ENCODE measurements around the gene SLC24A4.
A peak's percentile ranks its signal among the peaks of the same experiment; 100 is the strongest.

Gene SLC24A4

DNA sequence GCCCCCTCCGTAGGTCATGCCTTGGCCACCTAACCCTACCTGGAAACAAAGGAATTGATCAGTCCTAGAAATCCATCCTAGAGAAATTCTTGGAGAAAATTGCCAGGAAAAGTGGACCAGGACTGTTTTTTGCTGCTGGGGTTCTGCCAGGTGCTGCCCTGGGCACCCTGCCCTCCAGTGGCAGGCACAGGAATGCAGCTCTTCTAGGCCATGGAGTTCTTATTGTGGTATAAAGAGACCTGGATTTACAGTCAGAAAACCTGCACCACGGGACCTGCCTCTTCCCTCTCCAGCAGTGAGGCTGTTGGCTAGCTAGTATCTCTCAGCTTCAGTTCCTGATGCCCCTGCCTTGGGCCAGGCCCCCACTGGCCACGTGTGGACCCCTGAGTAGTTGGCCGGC lies 59.7 kb downstream of the SLC24A4 start:
- Histone ChIP-seq H2BK15ac (ENCODE audit: low read length) (no peak overlapping the region), H3K18ac (ENCODE audit: low read length) (no peak overlapping the region), H4K91ac (ENCODE audit: low read depth, low read length, poor library complexity) (no peak overlapping the region), H3K4me3 (ENCODE audit: low read length in 2 of 2) (no peak overlapping the region), H3K4ac (ENCODE audit: low read length) (no peak overlapping the region), H2AK5ac (ENCODE audit: low read depth, low read length) (peak overlapping the region; percentile 30), H3K79me1 (ENCODE audit: low read depth, low read length) (no peaks in the 10 kb centered on the region), H2AFZ (ENCODE audit: low read length) (no peak overlapping the region), H3K23ac (ENCODE audit: low read depth, low read length, poor library complexity) (no peak overlapping the region), H3K27me3 (ENCODE audit: control insufficient read depth in 3 of 3, insufficient read depth in 3 of 3, low read depth in 1 of 3, low read length in 3 of 3) (peaks cover 0 to 2% (median 0%) of the 10 kb centered on the region in 3 experiments), H3K9me3 (replicated peaks in 1 of 2; ENCODE audit: control insufficient read depth in 2 of 2, insufficient read depth in 1 of 2, low read depth in 1 of 2, low read length in 2 of 2) (no peaks in the 10 kb centered on the region), H3K14ac (ENCODE audit: low read length) (no peak overlapping the region), H3K27ac (replicated peaks; ENCODE audit: low read length) (no peak overlapping the region), H3K36me3 (replicated peaks in 1 of 2; ENCODE audit: control insufficient read depth in 2 of 2, insufficient read depth in 2 of 2, low read length in 2 of 2) (no peaks in the 10 kb centered on the region), H3K4me2 (ENCODE audit: insufficient read depth, low read length, poor library complexity, severe bottlenecking) (no peak overlapping the region), H2BK120ac (ENCODE audit: low read depth, low read length) (no peak overlapping the region), H3K9ac (ENCODE audit: low read depth, low read length, poor library complexity) (no peak overlapping the region), H4K8ac (ENCODE audit: low read depth, low read length) (no peak overlapping the region), H2BK5ac (ENCODE audit: low read length) (no peak overlapping the region), H3K4me1 (ENCODE audit: control insufficient read depth in 2 of 2, insufficient read depth in 1 of 2, low read depth in 1 of 2, low read length in 2 of 2) (no peaks in the 10 kb centered on the region), H2BK12ac (ENCODE audit: low read length) (no peak overlapping the region)
- WGBS, 2 donors (ENCODE audit: extremely low coverage in 2 of 2, insufficient read length in 2 of 2, insufficient replicate concordance in 1 of 2) = no CpG with 5 or more reads among the region's 4 CpGs
- DNase-seq (ENCODE audit: low spot score) = no peak

DNA sequence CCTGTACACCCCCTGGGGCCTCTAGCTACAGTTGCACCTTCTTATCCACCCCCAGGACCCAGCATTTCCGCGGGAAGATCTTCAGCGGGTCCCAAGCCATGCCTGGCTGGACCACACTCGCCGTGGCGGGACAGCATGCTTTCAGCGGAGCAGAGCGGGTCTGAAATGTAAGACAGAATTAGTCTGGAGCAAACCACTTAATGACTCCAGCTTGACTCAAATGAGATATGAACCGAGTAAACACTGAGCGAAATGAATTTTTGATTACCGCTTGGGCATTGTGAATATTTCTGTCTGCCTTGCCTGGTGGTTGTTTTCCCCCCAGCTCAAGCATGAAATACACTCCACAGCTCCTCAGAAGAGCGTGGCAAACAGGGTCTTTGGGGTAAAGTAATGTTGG lies 60.8 kb downstream of the SLC24A4 start:
- no peaks in the 10 kb centered on the region for H3K79me1 ChIP-seq (ENCODE audit: low read depth, low read length)
- no peak overlapping the region for H2BK5ac ChIP-seq (ENCODE audit: low read length)
- no peak overlapping the region for H3K4me2 ChIP-seq (ENCODE audit: insufficient read depth, low read length, poor library complexity, severe bottlenecking)
- H2AK5ac ChIP-seq (ENCODE audit: low read depth, low read length) = no peak overlapping the region
- no peaks in the 10 kb centered on the region for H3K4me1 ChIP-seq (ENCODE audit: control insufficient read depth in 2 of 2, insufficient read depth in 1 of 2, low read depth in 1 of 2, low read length in 2 of 2)
- no peak overlapping the region for H4K8ac ChIP-seq (ENCODE audit: low read depth, low read length)
- H3K4ac ChIP-seq (ENCODE audit: low read length) = no peak overlapping the region
- H3K23ac ChIP-seq (ENCODE audit: low read depth, low read length, poor library complexity) = no peak overlapping the region
- peaks cover 0 to 2% (median 0%) of the 10 kb centered on the region in 3 experiments for H3K27me3 ChIP-seq (ENCODE audit: control insufficient read depth in 3 of 3, insufficient read depth in 3 of 3, low read depth in 1 of 3, low read length in 3 of 3)
- H3K18ac ChIP-seq (ENCODE audit: low read length) = no peak overlapping the region
- H3K9ac ChIP-seq (ENCODE audit: low read depth, low read length, poor library complexity) = peak overlapping the region; percentile 9
- H3K27ac ChIP-seq (replicated peaks; ENCODE audit: low read length) = no peak overlapping the region
- H3K36me3 ChIP-seq (replicated peaks in 1 of 2; ENCODE audit: control insufficient read depth in 2 of 2, insufficient read depth in 2 of 2, low read length in 2 of 2) = no peaks in the 10 kb centered on the region
- H3K4me3 ChIP-seq (ENCODE audit: low read length in 2 of 2) = no peak overlapping the region
- no peak for DNase-seq (ENCODE audit: low spot score)
- no peaks in the 10 kb centered on the region for H3K9me3 ChIP-seq (replicated peaks in 1 of 2; ENCODE audit: control insufficient read depth in 2 of 2, insufficient read depth in 1 of 2, low read depth in 1 of 2, low read length in 2 of 2)
- no peak overlapping the region for H2BK120ac ChIP-seq (ENCODE audit: low read depth, low read length)
- H2BK12ac ChIP-seq (ENCODE audit: low read length) = no peak overlapping the region
- H2BK15ac ChIP-seq (ENCODE audit: low read length) = no peak overlapping the region
- WGBS, 2 donors (ENCODE audit: extremely low coverage in 2 of 2, insufficient read length in 2 of 2, insufficient replicate concordance in 1 of 2) = no CpG with 5 or more reads among the region's 12 CpGs
- no peak overlapping the region for H2AFZ ChIP-seq (ENCODE audit: low read length)
- no peak overlapping the region for H3K14ac ChIP-seq (ENCODE audit: low read length)
- H4K91ac ChIP-seq (ENCODE audit: low read depth, low read length, poor library complexity) = no peak overlapping the region

DNA sequence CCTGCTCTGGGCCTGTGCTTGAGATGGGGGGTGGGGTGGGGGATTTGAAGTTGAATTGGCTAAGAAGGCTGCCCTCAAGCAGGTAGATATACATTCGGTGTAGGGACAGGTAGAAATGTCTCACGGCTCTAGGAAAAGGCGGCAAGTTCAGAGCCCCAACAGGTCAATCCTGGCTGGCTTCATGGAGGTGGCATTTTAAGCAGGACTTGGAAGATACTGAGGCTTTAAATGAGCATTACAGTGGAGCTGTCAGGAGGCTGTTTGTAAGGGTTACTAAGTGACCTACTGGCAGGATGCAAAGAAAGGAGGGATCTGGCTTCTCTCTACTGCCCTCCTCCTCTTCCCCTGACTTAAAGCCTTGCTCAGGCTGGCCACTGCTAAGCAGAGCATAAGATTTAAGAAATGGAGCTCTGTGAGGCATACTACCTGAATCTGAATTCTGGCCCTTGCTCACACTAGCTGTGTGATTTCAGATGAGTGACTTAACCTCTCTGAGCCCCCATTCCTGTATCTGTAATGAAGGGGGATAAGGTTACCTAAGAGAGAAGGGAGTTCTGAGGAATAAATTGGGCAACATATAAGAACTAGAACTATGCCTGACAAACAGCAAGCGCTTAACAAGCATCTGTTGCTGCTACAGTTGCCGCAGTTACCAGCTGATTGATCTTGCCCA lies 61.6 kb downstream of the SLC24A4 start:
- no peak overlapping the region for H4K91ac ChIP-seq (ENCODE audit: low read depth, low read length, poor library complexity)
- no peaks in the 10 kb centered on the region for H3K4me1 ChIP-seq (ENCODE audit: control insufficient read depth in 2 of 2, insufficient read depth in 1 of 2, low read depth in 1 of 2, low read length in 2 of 2)
- no peak overlapping the region for H3K4me3 ChIP-seq (ENCODE audit: low read length in 2 of 2)
- no peak for DNase-seq (ENCODE audit: low spot score)
- no peak overlapping the region for H3K23ac ChIP-seq (ENCODE audit: low read depth, low read length, poor library complexity)
- peaks cover 0 to 2% (median 0%) of the 10 kb centered on the region in 3 experiments for H3K27me3 ChIP-seq (ENCODE audit: control insufficient read depth in 3 of 3, insufficient read depth in 3 of 3, low read depth in 1 of 3, low read length in 3 of 3)
- no peak overlapping the region for H3K27ac ChIP-seq (replicated peaks; ENCODE audit: low read length)
- H3K36me3 ChIP-seq (replicated peaks in 1 of 2; ENCODE audit: control insufficient read depth in 2 of 2, insufficient read depth in 2 of 2, low read length in 2 of 2) = no peaks in the 10 kb centered on the region
- no peak overlapping the region for H3K9ac ChIP-seq (ENCODE audit: low read depth, low read length, poor library complexity)
- no peak overlapping the region for H3K14ac ChIP-seq (ENCODE audit: low read length)
- no peak overlapping the region for H2BK12ac ChIP-seq (ENCODE audit: low read length)
- no peaks in the 10 kb centered on the region for H3K79me1 ChIP-seq (ENCODE audit: low read depth, low read length)
- H2BK15ac ChIP-seq (ENCODE audit: low read length) = no peak overlapping the region
- H2AK5ac ChIP-seq (ENCODE audit: low read depth, low read length) = no peak overlapping the region
- H3K4me2 ChIP-seq (ENCODE audit: insufficient read depth, low read length, poor library complexity, severe bottlenecking) = no peak overlapping the region
- H2BK5ac ChIP-seq (ENCODE audit: low read length) = no peak overlapping the region
- no peak overlapping the region for H2AFZ ChIP-seq (ENCODE audit: low read length)
- no peaks in the 10 kb centered on the region for H3K9me3 ChIP-seq (replicated peaks in 1 of 2; ENCODE audit: control insufficient read depth in 2 of 2, insufficient read depth in 1 of 2, low read depth in 1 of 2, low read length in 2 of 2)
- H2BK120ac ChIP-seq (ENCODE audit: low read depth, low read length) = no peak overlapping the region
- no CpG with 5 or more reads among the region's 5 CpGs for WGBS, 2 donors (ENCODE audit: extremely low coverage in 2 of 2, insufficient read length in 2 of 2, insufficient replicate concordance in 1 of 2)
- H4K8ac ChIP-seq (ENCODE audit: low read depth, low read length) = no peak overlapping the region
- H3K4ac ChIP-seq (ENCODE audit: low read length) = no peak overlapping the region
- no peak overlapping the region for H3K18ac ChIP-seq (ENCODE audit: low read length)

DNA sequence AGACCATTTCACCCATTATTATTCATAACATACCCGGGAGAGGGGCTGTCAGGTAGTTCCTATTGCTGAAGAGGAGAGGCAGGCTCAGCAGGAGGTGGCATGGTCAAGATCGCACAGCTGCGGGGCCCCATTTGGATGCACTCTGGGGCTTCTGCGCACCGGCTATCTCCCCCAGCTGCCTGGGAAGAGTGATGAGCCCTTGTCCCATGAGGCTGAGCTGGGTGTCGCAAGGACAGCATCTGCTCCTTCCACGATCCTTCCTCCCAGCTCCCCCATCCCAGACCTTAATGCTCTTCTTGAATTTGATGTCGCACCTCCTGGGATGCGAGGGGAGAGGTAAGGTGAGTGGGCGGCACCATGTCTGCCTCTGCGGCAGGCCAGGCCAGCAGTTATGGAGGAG lies 62.6 kb downstream of the SLC24A4 start:
- WGBS, 2 donors (ENCODE audit: extremely low coverage in 2 of 2, insufficient read length in 2 of 2, insufficient replicate concordance in 1 of 2) = no CpG with 5 or more reads among the region's 11 CpGs
- no peak overlapping the region for H3K4me3 ChIP-seq (ENCODE audit: low read length in 2 of 2)
- H3K18ac ChIP-seq (ENCODE audit: low read length) = no peak overlapping the region
- no peak overlapping the region for H2AK5ac ChIP-seq (ENCODE audit: low read depth, low read length)
- H3K9me3 ChIP-seq (replicated peaks in 1 of 2; ENCODE audit: control insufficient read depth in 2 of 2, insufficient read depth in 1 of 2, low read depth in 1 of 2, low read length in 2 of 2) = no peaks in the 10 kb centered on the region
- no peaks in the 10 kb centered on the region for H3K36me3 ChIP-seq (replicated peaks in 1 of 2; ENCODE audit: control insufficient read depth in 2 of 2, insufficient read depth in 2 of 2, low read length in 2 of 2)
- no peaks in the 10 kb centered on the region for H3K79me1 ChIP-seq (ENCODE audit: low read depth, low read length)
- no peak overlapping the region for H3K27ac ChIP-seq (replicated peaks; ENCODE audit: low read length)
- no peak for DNase-seq (ENCODE audit: low spot score)
- no peak overlapping the region for H3K14ac ChIP-seq (ENCODE audit: low read length)
- peaks cover 0 to 2% (median 0%) of the 10 kb centered on the region in 3 experiments for H3K27me3 ChIP-seq (ENCODE audit: control insufficient read depth in 3 of 3, insufficient read depth in 3 of 3, low read depth in 1 of 3, low read length in 3 of 3)
- no peak overlapping the region for H2AFZ ChIP-seq (ENCODE audit: low read length)
- H2BK15ac ChIP-seq (ENCODE audit: low read length) = no peak overlapping the region
- H3K9ac ChIP-seq (ENCODE audit: low read depth, low read length, poor library complexity) = no peak overlapping the region
- no peak overlapping the region for H3K4me2 ChIP-seq (ENCODE audit: insufficient read depth, low read length, poor library complexity, severe bottlenecking)
- no peak overlapping the region for H2BK12ac ChIP-seq (ENCODE audit: low read length)
- no peak overlapping the region for H2BK120ac ChIP-seq (ENCODE audit: low read depth, low read length)
- H4K91ac ChIP-seq (ENCODE audit: low read depth, low read length, poor library complexity) = no peak overlapping the region
- no peak overlapping the region for H3K23ac ChIP-seq (ENCODE audit: low read depth, low read length, poor library complexity)
- H3K4me1 ChIP-seq (ENCODE audit: control insufficient read depth in 2 of 2, insufficient read depth in 1 of 2, low read depth in 1 of 2, low read length in 2 of 2) = no peaks in the 10 kb centered on the region
- no peak overlapping the region for H2BK5ac ChIP-seq (ENCODE audit: low read length)
- H4K8ac ChIP-seq (ENCODE audit: low read depth, low read length) = no peak overlapping the region
- no peak overlapping the region for H3K4ac ChIP-seq (ENCODE audit: low read length)
